HEK293T (cell line): ENCODE results near the gene MEF2C.

ENCODE experiments used
- CTCF ChIA-PET: fragments of 350-600 bp; formaldehyde crosslinking; extraction: SDS; loops from one replicate; lab custom pipeline; 2021; ENCODE audit warnings: antibody characterized with exemption, inconsistent platforms; lab: Yijun Ruan, JAX
- POLR2A ChIA-PET: fragments of 350-600 bp; formaldehyde crosslinking; extraction: SDS; loops from one replicate; lab custom pipeline; 2020; ENCODE audit warnings: antibody characterized with exemption, inconsistent platforms; lab: Yijun Ruan, JAX
- DNase-seq: peaks from one replicate; pipeline ENCODE4 v3.0.0; 2012; ENCODE audit warnings: mixed read lengths; ENCODE audit errors: extremely low spot score
- ARNT ChIP-seq: fragments of 450-650 bp; IDR thresholded peaks from 2 replicates; pipeline ENCODE4 v1.6.1; 2017; ENCODE audit warnings: mild to moderate bottlenecking
- BHLHE40 ChIP-seq: fragments of 450-650 bp; IDR thresholded peaks from 2 replicates; pipeline ENCODE4 v1.6.1; 2016; ENCODE audit warnings: mild to moderate bottlenecking, moderate library complexity, borderline replicate concordance
- CTBP1 ChIP-seq: fragments of 450-650 bp; IDR thresholded peaks from 2 replicates; pipeline ENCODE4 v1.6.1; 2016; ENCODE audit warnings: borderline replicate concordance
- ELF4 ChIP-seq: fragments of 450-650 bp; IDR thresholded peaks from 2 replicates; pipeline ENCODE4 v1.6.1; 2017; ENCODE audit warnings: antibody characterized with exemption
- FOXA1 ChIP-seq: fragments of 450-650 bp; IDR thresholded peaks from 2 replicates; pipeline ENCODE4 v1.6.1; 2016; ENCODE audit warnings: mild to moderate bottlenecking
- FOXK2 ChIP-seq: fragments of 450-650 bp; IDR thresholded peaks from 2 replicates; pipeline ENCODE4 v1.6.1; 2016; ENCODE audit warnings: mild to moderate bottlenecking
- FOXM1 ChIP-seq: fragments of 450-650 bp; IDR thresholded peaks from 2 replicates; pipeline ENCODE4 v1.6.1; 2017; ENCODE audit warnings: mild to moderate bottlenecking, borderline replicate concordance
- HDGF ChIP-seq: fragments of 450-650 bp; IDR thresholded peaks from 2 replicates; pipeline ENCODE4 v1.6.1; 2017; ENCODE audit warnings: antibody characterized with exemption, borderline replicate concordance
- L3MBTL2 ChIP-seq: fragments of 450-650 bp; conservative IDR thresholded peaks from 2 replicates; pipeline ENCODE4 v1.6.1; 2016; ENCODE audit warnings: mild to moderate bottlenecking
- LEF1 ChIP-seq: fragments of 450-650 bp; IDR thresholded peaks from 2 replicates; pipeline ENCODE4 v1.6.1; 2017; ENCODE audit warnings: mild to moderate bottlenecking, borderline replicate concordance
- NFRKB ChIP-seq: fragments of 450-650 bp; IDR thresholded peaks from 2 replicates; pipeline ENCODE4 v1.6.1; 2016; ENCODE audit warnings: mild to moderate bottlenecking, moderate library complexity
- SP1 ChIP-seq: fragments of 450-650 bp; IDR thresholded peaks from 2 replicates; pipeline ENCODE4 v1.6.1; 2017
- SUZ12 ChIP-seq: fragments of 450-650 bp; IDR thresholded peaks from 2 replicates; pipeline ENCODE4 v1.6.1; 2016; ENCODE audit warnings: mild to moderate bottlenecking
- TARDBP ChIP-seq: fragments of 450-650 bp; IDR thresholded peaks from 2 replicates; pipeline ENCODE4 v1.6.1; 2016
- ZNF384 ChIP-seq: fragments of 450-650 bp; IDR thresholded peaks from 2 replicates; pipeline ENCODE4 v1.6.1; 2016
- TF ChIP-seq, protein P1 (sequence below): fragments of 450-650 bp; IDR thresholded peaks from 2 replicates; pipeline ENCODE4 v1.6.1; 2016

Gene MEF2C

DNA sequence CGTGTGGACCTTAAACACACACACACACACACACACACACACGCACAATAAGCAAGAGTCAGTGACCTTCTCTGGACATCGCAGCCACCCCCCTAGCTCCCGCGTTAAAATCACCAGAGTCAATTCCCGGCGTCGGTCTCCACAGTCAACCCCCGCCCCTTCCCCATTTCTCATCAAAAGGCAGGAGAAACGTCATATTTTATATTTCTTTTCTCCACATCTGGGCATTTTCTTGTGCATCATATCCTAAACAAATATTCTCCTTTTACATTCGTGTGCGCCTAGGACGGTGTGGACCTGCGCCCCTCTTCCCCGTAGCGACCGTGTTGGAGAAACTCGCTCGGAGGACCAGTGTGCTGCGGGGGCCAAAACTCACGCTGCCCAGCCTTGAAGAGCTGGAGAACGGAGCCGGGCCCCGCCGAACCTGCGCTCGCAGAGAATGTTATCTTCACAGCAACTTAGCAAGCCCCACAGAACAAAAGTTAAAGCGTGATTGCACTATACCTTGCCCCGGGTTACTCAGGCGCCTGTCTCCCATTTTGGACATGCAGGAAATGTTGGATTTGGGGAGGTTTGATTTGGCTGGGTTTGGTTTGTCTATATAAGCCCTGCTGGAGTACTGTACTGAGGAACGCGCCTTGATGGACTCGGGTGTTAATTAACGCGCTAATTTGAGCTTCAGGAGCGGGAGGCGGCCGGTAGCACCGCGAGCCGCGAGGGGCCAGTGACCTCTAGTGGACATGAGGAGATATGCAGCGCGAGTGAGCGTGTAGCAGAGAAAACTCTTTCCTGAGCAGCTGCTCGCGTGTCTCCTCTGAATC, 192.4 kb downstream of the MEF2C start:
- TF ChIP-seq L3MBTL2 (peak; percentile 17; the same call in 1 of the 2 replicates), LEF1 (no peak)
- CTCF ChIA-PET, result interaction anchor here (0.6 to 2.4 kb wide), 15 partner anchors 10 to 911 kb away, joined by 3 to 22 read pairs (median 4); no protein-coding TSS in a partner anchor
- peak; percentile 75 for DNase-seq
- POLR2A ChIA-PET, result interaction anchor here (0.9 to 1.7 kb wide), 4 partner anchors 10 to 1306 kb away, joined by 3 to 6 read pairs (median 4); no protein-coding TSS in a partner anchor

DNA sequence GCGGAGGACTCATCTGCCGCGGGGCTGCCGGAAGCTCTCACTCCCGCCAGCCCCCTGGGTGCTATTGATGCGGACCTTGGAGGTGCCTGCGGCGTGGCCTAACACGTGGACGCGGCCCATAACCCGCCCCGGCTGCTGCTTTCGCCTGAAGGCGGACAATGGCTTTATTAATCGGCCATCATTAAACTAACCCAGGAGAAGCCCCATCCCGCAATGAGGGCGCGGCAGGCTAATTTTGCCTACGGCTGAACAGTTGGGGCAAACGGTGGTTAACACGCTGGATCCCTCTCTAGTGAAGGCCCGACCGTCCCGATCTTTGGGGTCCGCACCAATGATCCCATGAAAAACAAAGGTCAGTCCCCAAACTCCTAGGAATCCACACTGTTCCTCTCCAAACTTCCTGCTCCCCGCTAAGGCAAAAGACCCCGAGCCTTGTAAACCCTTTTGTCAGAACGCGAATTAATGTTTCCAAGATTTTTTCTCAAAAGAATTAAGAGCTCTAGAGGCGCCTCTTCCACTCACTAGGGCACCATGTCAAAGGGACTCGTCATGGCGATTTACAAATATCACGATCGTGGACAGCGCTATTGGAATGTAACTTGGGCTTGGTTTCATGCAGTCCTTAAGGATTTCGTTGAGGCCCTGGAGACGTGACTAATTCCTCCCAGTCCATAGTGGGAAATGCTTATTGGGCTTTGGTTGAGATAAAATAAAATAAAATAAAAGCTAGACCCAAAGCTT, 193.1 kb downstream of the MEF2C start:
- ChIA-PET POLR2A (interaction anchor here (0.9 to 1.7 kb wide), 2 partner anchors 14 to 15 kb away, joined by 3 to 6 read pairs; no protein-coding TSS in a partner anchor), CTCF (interaction anchor here (0.6 to 2.4 kb wide), 6 partner anchors 9 to 911 kb away, joined by 3 to 22 read pairs (median 8); no protein-coding TSS in a partner anchor)
- TF ChIP-seq FOXM1 (no peak), TARDBP (no peak), LEF1 (no peak), L3MBTL2 (no peak), NFRKB (no peak), SP1 (no peak), FOXK2 (no peak), ZNF384 (no peak), SUZ12 (no peak), ELF4 (no peak), CTBP1 (no peak), ARNT (no peak), HDGF (no peak), BHLHE40 (no peak), FOXA1 (no peak)
- TF ChIP-seq, protein P1, sequence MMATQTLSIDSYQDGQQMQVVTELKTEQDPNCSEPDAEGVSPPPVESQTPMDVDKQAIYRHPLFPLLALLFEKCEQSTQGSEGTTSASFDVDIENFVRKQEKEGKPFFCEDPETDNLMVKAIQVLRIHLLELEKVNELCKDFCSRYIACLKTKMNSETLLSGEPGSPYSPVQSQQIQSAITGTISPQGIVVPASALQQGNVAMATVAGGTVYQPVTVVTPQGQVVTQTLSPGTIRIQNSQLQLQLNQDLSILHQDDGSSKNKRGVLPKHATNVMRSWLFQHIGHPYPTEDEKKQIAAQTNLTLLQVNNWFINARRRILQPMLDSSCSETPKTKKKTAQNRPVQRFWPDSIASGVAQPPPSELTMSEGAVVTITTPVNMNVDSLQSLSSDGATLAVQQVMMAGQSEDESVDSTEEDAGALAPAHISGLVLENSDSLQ, result no peak
- no peak for DNase-seq

DNA sequence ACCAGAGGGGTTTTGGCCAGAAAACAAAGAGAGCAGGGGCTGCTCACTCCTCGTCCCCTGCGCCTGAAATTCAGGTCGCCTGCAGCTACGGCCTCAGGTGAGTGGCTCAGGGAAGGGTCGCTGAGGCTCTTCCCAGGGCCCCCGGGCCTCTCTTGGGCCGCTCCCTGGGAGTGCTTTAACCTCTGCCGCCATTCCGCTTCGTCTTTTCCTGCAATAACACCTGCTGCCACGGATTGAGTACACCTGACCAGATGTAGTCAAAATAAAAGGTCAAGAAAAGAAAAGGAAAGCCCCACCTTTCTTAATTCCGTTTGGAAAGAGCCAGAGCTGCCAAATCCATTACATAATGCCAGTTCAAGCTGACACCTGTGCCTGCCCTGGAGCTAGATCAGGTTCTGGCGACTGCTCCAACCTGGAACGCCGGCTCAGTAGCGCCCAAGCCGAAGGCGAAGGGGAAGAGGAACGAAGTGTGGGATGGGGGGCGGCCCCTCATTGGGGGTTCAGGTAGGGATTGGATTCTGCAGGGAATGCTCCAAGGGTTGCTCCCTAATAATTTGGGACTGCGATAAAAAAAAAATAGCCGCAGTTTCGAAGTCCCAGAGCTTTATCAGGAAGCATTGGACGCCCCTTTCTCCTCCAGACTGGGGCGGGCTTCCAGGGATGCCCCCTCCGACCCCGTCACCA, 193.9 kb downstream of the MEF2C start:
- DNase-seq, result no peak
- TF ChIP-seq HDGF (no peak), BHLHE40 (no peak), SUZ12 (no peak), ARNT (no peak), NFRKB (no peak), ZNF384 (no peak), FOXK2 (no peak), FOXA1 (no peak)
- CTCF ChIA-PET, result interaction anchor here (2.4 kb wide), 1 partner anchor 8 kb away, joined by 10 read pairs; no protein-coding TSS in a partner anchor
- POLR2A ChIA-PET, result interaction anchor here (0.9 kb wide), 1 partner anchor 13 kb away, joined by 3 read pairs; no protein-coding TSS in a partner anchor

DNA sequence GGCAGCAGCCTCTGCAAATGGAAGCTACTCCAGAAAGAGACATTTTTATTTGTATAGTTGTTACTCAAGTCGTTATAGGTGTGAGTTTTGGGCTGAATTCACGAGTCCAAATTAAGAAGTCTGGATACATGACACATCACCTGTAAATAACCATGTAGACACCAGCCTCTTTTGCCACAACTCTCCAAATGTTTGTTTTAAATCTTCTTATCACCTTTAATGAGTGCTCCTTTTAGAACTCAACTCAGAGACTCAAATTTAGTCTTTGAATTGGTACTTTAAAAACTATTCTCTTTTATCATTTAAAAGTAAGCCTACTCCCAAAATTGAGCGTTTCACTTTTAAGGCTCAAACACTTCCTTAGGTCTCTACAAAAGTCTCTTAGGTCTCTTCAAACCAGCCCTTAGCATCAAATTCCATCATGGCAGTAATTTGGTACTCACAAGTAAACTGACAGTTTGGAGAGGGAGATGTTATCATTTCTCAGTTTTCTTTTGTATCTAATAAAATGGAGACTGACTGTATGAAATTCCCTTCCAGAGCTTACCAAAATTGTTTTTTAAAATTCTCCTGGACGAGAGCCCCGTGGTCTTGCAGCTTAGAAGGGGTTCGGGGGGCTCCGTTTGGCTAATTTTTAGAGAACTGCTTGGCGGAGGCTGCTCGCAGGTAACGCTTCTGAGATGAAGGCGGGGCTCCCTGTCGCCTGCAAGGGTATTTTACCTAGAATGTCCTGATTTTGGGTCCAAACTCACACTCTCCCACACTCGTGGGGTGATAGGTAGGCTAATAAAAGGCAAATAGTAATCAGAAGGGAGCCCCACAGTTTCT, 194.6 kb downstream of the MEF2C start:
- TF ChIP-seq ZNF384, result no peak
- no peak for TF ChIP-seq BHLHE40
- TF ChIP-seq CTBP1, result no peak
- TF ChIP-seq, protein P1, result no peak
- TF ChIP-seq FOXM1, result no peak
- no peak for TF ChIP-seq SP1
- TF ChIP-seq L3MBTL2, result no peak
- TF ChIP-seq HDGF, result no peak
- TF ChIP-seq NFRKB, result no peak
- no peak for TF ChIP-seq FOXA1
- TF ChIP-seq SUZ12, result no peak
- no peak for TF ChIP-seq TARDBP
- TF ChIP-seq FOXK2, result no peak
- no peak for TF ChIP-seq LEF1
- TF ChIP-seq ARNT, result no peak
- no peak for TF ChIP-seq ELF4
- no peak for DNase-seq
- ChIA-PET CTCF (no interaction called here), POLR2A (interaction anchor here (0.9 kb wide), 1 partner anchor 13 kb away, joined by 3 read pairs; no protein-coding TSS in a partner anchor)

- ChIA-PET POLR2A (no interaction called here), CTCF (no interaction called here)
- no peak for TF ChIP-seq SP1
- TF ChIP-seq BHLHE40, result no peak
- TF ChIP-seq FOXM1, result no peak
- no peak for TF ChIP-seq L3MBTL2
- no peak for TF ChIP-seq SUZ12
- TF ChIP-seq FOXK2, result no peak
- no peak for TF ChIP-seq ELF4
Observed at GRCh38 chr5:88687373-88687911, 195.5 kb downstream of the MEF2C start.

More at GRCh38 chr5:88687373-88687911, 195.5 kb downstream of the MEF2C start:
- no peak for DNase-seq
